Left ventricle myocardium inferior (tissue), 1 donor: ENCODE data around the gene KCTD7. TPM values are rescaled to one million over a fixed set of nuclear protein-coding genes. Genes with fewer than 3 reads are reported as not detected.
"Not testable (repeated sequence)": the region's sequence is repeated elsewhere in the genome, so short reads cannot be mapped to it uniquely, and the experiment has no call there.

Source experiments
- DNase-seq: peaks from one replicate; pipeline ENCODE4 v3.0.0-alpha.2; 2020
- H3K27ac ChIP-seq: fragments of 200-600 bp; replicated peaks from 2 replicates; pipeline ENCODE4 v1.8.0; 2021
- H3K27me3 ChIP-seq: fragments of 200-600 bp; 2 replicates; pipeline ENCODE4 v1.8.0; 2021; ENCODE audit warnings: low read depth
- H3K36me3 ChIP-seq: fragments of 200-600 bp; 2 replicates; pipeline ENCODE4 v1.8.0; 2021
- H3K4me1 ChIP-seq: fragments of 200-600 bp; 2 replicates; pipeline ENCODE4 v1.8.0; 2021
- H3K4me3 ChIP-seq: fragments of 200-600 bp; 2 replicates; pipeline ENCODE4 v1.8.0; 2021; ENCODE audit warnings: mild to moderate bottlenecking, moderate library complexity
- H3K9me3 ChIP-seq: fragments of 200-600 bp; replicated peaks from 2 replicates; pipeline ENCODE4 v1.8.0; 2021
- intact Hi-C: fragments of 100-400 bp; cut with micrococcal nuclease; formaldehyde crosslinking; loops from one replicate; pipeline ENCODE4 v1.11.0; 2022
- total RNA-seq: library from RNA; stranded (reverse); fragmentation: NEBNext Ultra II Directional; extraction: Animal tissue kit (Norgen Biotek cat#: 25700); gene quantifications from one replicate; pipeline ENCODE4 v1.2.1, GENCODE V29; 2021
- TF ChIP-seq, protein P1 (sequence below): fragments of 200-600 bp; IDR thresholded peaks from 2 replicates; pipeline ENCODE4 v1.8.0; 2021; ENCODE audit warnings: antibody characterized with exemption, mild to moderate bottlenecking, borderline replicate concordance
- donor health status: DM: no; HTN: yes; CAD: no; lungs with severe emphysema.

KCTD7 gene
- total RNA-seq, 1 donor from 2014 or later, result 10.8 TPM

DNA sequence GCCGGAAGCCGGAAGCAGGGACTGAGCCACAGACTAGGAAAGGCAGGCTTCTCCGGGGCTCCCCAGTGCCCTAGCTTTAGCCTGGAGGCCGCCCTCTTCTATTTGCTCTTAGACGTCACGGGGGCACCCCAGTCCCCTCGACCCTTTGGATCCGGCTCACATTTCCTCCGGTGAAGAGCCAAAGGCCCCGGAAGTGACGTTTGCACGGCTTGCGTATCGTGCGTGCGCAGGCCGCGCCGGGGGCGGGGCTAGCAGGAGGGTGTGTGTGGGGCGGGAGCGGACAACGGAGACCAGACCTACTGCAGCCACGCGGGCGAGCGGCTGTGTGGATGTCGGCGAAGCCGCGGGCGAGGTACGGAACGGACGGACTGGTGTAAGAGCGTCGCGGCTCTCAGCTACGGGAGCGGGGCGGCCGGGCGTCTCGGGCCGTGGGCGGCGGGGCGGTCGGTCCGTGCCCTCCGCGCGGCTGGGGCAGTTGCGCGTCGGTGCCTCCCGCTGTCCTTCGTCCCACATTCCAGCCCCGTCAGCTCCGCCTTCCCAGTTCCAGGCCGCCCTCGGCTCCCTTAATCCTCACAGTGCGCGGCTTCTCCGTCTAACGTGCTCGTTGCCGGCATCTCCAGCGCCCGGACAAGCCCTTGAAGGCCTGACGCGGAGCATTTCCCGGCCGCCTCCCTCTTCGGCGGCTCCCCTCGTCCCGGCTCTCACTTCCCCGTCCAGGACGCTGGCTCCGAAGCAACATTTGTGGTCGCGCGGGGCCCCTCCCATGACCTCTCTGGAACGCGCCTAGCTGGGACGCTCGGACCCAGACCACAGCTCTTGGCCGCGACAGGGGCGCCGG, 25.8 kb downstream of the KCTD7 start:
- peaks cover 37% of the 10 kb centered on the region for H3K4me1 ChIP-seq
- intact Hi-C loops, result no loop called here

DNA sequence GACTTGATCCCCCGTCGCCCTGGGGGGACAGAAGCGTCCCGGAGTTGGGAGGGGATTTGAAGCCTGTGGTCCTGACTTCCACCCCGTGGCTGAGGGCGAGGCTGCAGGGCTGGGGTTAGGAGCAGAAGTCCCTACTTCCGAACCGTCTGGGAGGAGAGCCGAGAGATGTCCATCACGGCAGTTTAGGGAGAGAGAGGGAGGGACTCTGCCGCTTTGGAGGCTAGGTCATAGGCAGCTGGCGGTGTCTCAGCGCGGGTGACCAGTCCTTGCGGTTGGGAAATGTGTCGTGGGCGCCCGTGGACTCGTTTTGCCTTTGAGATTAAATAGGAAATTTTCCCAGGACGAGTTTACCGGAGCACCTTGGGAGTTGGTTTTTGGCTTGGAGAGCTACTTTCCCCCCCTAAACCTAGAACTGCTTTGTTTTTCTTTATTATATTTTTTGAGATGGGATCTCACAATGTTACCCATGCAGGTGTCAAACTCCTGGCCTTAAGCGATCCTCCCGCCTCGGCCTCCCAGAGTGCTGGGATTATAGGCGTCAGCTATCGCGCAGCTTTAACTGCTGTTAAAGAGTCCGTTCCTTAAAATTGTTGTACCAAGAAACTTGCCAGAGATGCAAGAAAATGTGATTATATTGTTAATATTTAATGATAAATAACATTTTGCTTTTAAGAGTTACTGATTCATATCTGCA, 26.6 kb downstream of the KCTD7 start:
- H3K9me3 ChIP-seq, H3K36me3 ChIP-seq, intact Hi-C loops, H3K27me3 ChIP-seq: not testable (repeated sequence)
- peaks cover 37% of the 10 kb centered on the region for H3K4me1 ChIP-seq
- peak; percentile 51 for DNase-seq
- TF ChIP-seq, protein P1, sequence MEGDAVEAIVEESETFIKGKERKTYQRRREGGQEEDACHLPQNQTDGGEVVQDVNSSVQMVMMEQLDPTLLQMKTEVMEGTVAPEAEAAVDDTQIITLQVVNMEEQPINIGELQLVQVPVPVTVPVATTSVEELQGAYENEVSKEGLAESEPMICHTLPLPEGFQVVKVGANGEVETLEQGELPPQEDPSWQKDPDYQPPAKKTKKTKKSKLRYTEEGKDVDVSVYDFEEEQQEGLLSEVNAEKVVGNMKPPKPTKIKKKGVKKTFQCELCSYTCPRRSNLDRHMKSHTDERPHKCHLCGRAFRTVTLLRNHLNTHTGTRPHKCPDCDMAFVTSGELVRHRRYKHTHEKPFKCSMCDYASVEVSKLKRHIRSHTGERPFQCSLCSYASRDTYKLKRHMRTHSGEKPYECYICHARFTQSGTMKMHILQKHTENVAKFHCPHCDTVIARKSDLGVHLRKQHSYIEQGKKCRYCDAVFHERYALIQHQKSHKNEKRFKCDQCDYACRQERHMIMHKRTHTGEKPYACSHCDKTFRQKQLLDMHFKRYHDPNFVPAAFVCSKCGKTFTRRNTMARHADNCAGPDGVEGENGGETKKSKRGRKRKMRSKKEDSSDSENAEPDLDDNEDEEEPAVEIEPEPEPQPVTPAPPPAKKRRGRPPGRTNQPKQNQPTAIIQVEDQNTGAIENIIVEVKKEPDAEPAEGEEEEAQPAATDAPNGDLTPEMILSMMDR, result peak; percentile 31
- H3K27ac ChIP-seq, result peak overlapping the region; percentile 97
- H3K4me3 ChIP-seq, result peak overlapping the region; percentile 90

More for the DNA sequence above, 25.8 kb downstream of the KCTD7 start:
- H3K27ac ChIP-seq, result peak overlapping the region; percentile 97
- H3K36me3 ChIP-seq, result no peaks in the 10 kb centered on the region
- H3K4me3 ChIP-seq, result peak overlapping the region; percentile 90
- peak; percentile 98 for DNase-seq
- no peaks in the 10 kb centered on the region for H3K9me3 ChIP-seq
- TF ChIP-seq, protein P1, result no peak
- H3K27me3 ChIP-seq, result no peaks in the 10 kb centered on the region

DNA sequence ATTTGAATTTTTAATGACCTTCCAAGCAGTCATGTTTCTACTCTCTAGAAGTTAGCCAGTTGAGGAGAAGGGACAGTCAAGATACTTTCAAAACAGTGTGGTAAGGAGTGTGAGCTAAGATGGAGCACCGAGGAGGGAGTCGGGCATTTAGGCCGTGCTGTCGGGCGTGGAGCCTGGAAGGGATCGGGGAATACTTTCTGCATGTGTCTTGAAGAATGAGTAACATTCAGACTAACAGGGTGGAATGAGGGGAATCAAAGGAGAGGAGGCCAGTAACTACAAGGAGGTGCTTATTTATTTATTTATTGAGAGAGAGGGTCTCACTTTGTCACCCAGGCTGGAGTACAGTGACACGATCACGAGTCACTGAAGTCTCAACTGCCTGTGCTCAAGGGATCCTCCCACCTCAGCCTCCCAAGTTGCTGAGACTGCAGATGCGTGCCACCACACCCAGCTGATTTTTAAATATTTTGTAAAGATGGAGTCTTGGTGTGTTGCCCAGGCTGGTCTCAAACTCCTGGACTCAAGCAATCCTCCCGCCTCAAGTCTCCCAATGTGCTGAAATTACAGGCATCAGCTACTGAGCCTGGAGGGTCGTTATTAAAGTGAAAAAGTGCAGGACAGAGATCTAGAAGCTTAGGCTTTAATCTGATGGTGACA, 27.3 kb downstream of the KCTD7 start:
- Histone ChIP-seq H3K4me3 (peak overlapping the region; percentile 90), H3K27ac (peak overlapping the region; percentile 97), H3K4me1 (peaks cover 37% of the 10 kb centered on the region)
- H3K9me3 ChIP-seq, intact Hi-C loops, H3K27me3 ChIP-seq, DNase-seq, H3K36me3 ChIP-seq: not testable (repeated sequence)

DNA sequence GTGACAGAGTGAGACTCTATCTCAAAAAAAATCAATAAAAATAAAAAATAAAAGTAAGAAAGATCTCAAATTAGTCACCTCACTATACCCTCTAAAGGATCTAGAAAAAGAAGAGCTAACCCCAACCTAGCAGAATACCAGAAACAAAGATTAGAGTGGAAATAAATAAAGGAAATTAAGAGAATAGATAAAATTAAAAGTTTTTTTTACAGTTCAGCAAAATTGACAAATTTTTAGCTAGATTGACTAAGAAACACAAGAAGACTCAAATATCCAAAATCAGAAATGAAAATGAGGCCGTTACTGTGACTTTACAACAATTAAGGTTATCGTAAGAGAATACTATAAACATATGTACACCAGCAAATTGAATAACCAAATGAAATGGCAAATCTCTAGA, 29.1 kb downstream of the KCTD7 start:
- no peaks in the 10 kb centered on the region for H3K9me3 ChIP-seq
- no peaks in the 10 kb centered on the region for H3K36me3 ChIP-seq
- H3K4me3 ChIP-seq, result no peak overlapping the region
- H3K4me1 ChIP-seq, result peaks cover 37% of the 10 kb centered on the region
- TF ChIP-seq, protein P1, result no peak
- intact Hi-C loops, result no loop called here
- no peaks in the 10 kb centered on the region for H3K27me3 ChIP-seq
- DNase-seq, result no peak
- no peak overlapping the region for H3K27ac ChIP-seq

DNA sequence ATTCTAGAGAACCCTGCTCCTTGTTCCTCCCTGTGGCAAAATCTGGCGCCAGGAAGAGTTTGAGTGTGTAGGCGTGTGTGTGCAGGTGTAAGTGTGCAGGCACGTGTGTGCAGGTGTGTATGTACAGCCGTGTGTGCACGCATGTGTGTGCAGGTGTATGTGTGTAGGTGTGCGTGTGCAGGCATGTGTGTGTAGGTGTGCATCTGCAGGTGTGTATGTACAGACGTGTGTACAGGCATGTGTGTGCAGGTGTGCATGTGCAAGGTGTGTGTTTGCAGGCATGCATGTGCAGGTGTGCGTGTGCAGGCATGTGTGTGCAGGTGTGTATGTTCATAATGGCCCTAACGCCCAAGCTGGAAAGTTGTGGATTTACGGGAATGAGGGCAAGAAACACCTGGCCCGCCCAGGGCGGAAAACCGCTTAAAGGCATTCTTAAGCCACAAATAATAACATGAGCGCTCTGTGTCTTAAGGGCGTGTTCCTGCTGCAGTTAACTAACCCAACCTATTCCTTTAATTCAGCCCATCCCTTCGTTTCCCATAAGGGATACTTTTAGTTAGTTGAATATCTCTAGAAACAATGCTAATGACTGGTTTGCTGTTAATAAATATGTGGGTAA, 34.1 kb downstream of the KCTD7 start:
- Histone ChIP-seq H3K36me3 (no peaks in the 10 kb centered on the region), H3K4me3 (no peak overlapping the region), H3K4me1 (no peaks in the 10 kb centered on the region), H3K9me3 (no peaks in the 10 kb centered on the region), H3K27me3 (no peaks in the 10 kb centered on the region), H3K27ac (no peak overlapping the region)
- intact Hi-C loops, result no loop called here
- DNase-seq, result no peak
- TF ChIP-seq, protein P1, result no peak
